ENCODE data around the gene LEF1.
"Not testable (repeated sequence)": the region's sequence is repeated elsewhere in the genome, so short reads cannot be mapped to it uniquely, and the experiment has no call there.

LEF1 gene

GRCh38 chr4:108054025-108054638 is 114.6 kb downstream of the LEF1 start:
- no peak overlapping the region for H3K4me2 ChIP-seq
- H3K27me3 ChIP-seq (ENCODE audit: insufficient read depth, low read depth): no peaks in the 10 kb centered on the region
- TF ChIP-seq CTCF (conservative IDR thresholded peaks at IDR 0.05; ENCODE audit: low read depth, low read length): no peak
- H3K9ac ChIP-seq: no peak overlapping the region
- peaks cover 35% of the 10 kb centered on the region for H3K4me1 ChIP-seq (ENCODE audit: low read depth, poor library complexity, severe bottlenecking)
- no peaks in the 10 kb centered on the region for H3K36me3 ChIP-seq (ENCODE audit: insufficient read depth)
- no peak overlapping the region for H3K4me3 ChIP-seq (IDR thresholded peaks at IDR 0.05; ENCODE audit: insufficient read depth, low read depth, low read length)
- no peaks in the 10 kb centered on the region for H4K20me1 ChIP-seq (ENCODE audit: insufficient read depth)
- H3K79me2 ChIP-seq (ENCODE audit: insufficient read depth, low read depth): no peaks in the 10 kb centered on the region
- H3K27ac ChIP-seq: no peak overlapping the region
- H2AFZ ChIP-seq (ENCODE audit: low read depth): no peak overlapping the region

- Histone ChIP-seq H3K36me3 (ENCODE audit: insufficient read depth) (no peaks in the 10 kb centered on the region), H3K4me1 (ENCODE audit: low read depth, poor library complexity, severe bottlenecking) (peaks cover 35% of the 10 kb centered on the region), H3K27me3 (ENCODE audit: insufficient read depth, low read depth) (no peaks in the 10 kb centered on the region), H3K4me2 (peak overlapping the region; percentile 24; the same call in 1 of the 2 replicates), H3K27ac (no peak overlapping the region; the same call in 1 of the 2 replicates), H3K79me2 (ENCODE audit: insufficient read depth, low read depth) (no peaks in the 10 kb centered on the region), H2AFZ (ENCODE audit: low read depth) (no peak overlapping the region), H3K4me3 (IDR thresholded peaks at IDR 0.05; ENCODE audit: insufficient read depth, low read depth, low read length) (no peak overlapping the region), H3K9ac (no peak overlapping the region), H4K20me1 (ENCODE audit: insufficient read depth) (no peaks in the 10 kb centered on the region)
- TF ChIP-seq CTCF (conservative IDR thresholded peaks at IDR 0.05; ENCODE audit: low read depth, low read length): no peak
These were observed 115.5 kb downstream of the LEF1 start for GRCh38 chr4:108053251-108053711.

- Histone ChIP-seq H3K4me2 (peak overlapping the region; percentile 24; the same call in 1 of the 2 replicates), H3K79me2 (ENCODE audit: insufficient read depth, low read depth) (no peaks in the 10 kb centered on the region), H3K9ac (no peak overlapping the region), H2AFZ (ENCODE audit: low read depth) (no peak overlapping the region), H3K4me3 (IDR thresholded peaks at IDR 0.05; ENCODE audit: insufficient read depth, low read depth, low read length) (no peak overlapping the region), H3K4me1 (ENCODE audit: low read depth, poor library complexity, severe bottlenecking) (peaks cover 35% of the 10 kb centered on the region), H3K27ac (no peak overlapping the region), H3K36me3 (ENCODE audit: insufficient read depth) (no peaks in the 10 kb centered on the region), H3K27me3 (ENCODE audit: insufficient read depth, low read depth) (no peaks in the 10 kb centered on the region), H4K20me1 (ENCODE audit: insufficient read depth) (no peaks in the 10 kb centered on the region)
- no peak for TF ChIP-seq CTCF (conservative IDR thresholded peaks at IDR 0.05; ENCODE audit: low read depth, low read length)
These were observed 116.1 kb downstream of the LEF1 start for GRCh38 chr4:108052558-108053120.

- Histone ChIP-seq H3K4me1 (ENCODE audit: low read depth, poor library complexity, severe bottlenecking) (peaks cover 24% of the 10 kb centered on the region), H3K79me2 (ENCODE audit: insufficient read depth, low read depth) (no peaks in the 10 kb centered on the region), H4K20me1 (ENCODE audit: insufficient read depth) (no peaks in the 10 kb centered on the region), H3K4me2 (no peak overlapping the region), H3K27me3 (ENCODE audit: insufficient read depth, low read depth) (no peaks in the 10 kb centered on the region), H3K27ac (no peak overlapping the region), H3K36me3 (ENCODE audit: insufficient read depth) (no peaks in the 10 kb centered on the region), H2AFZ (ENCODE audit: low read depth) (no peak overlapping the region), H3K4me3 (IDR thresholded peaks at IDR 0.05; ENCODE audit: insufficient read depth, low read depth, low read length) (no peak overlapping the region), H3K9ac (no peak overlapping the region)
- TF ChIP-seq CTCF (conservative IDR thresholded peaks at IDR 0.05; ENCODE audit: low read depth, low read length): no peak
These were observed 117.4 kb downstream of the LEF1 start for GRCh38 chr4:108051343-108051742.

- not testable (repeated sequence) for H3K79me2 ChIP-seq (ENCODE audit: insufficient read depth, low read depth); H4K20me1 ChIP-seq (ENCODE audit: insufficient read depth); H3K36me3 ChIP-seq (ENCODE audit: insufficient read depth); H3K4me2 ChIP-seq; H2AFZ ChIP-seq (ENCODE audit: low read depth); H3K4me3 ChIP-seq (IDR thresholded peaks at IDR 0.05; ENCODE audit: insufficient read depth, low read depth, low read length); H3K27me3 ChIP-seq (ENCODE audit: insufficient read depth, low read depth); H3K27ac ChIP-seq; H3K9ac ChIP-seq
- peaks cover 27% of the 10 kb centered on the region for H3K4me1 ChIP-seq (ENCODE audit: low read depth, poor library complexity, severe bottlenecking)
These were observed 118.3 kb downstream of the LEF1 start for GRCh38 chr4:108050166-108051111.

Measured in KMS-11 (cell line).